Measurements from ENCODE around the gene TREML4.

The TREML4 gene

GRCh38 chr6:41272591-41273240 lies 44.6 kb downstream of the TREML4 start:
- H3K4me3 ChIP-seq (ENCODE audit: low read length), result no peak overlapping the region
- no peak for DNase-seq (ENCODE audit: low read depth)
- TF ChIP-seq CTCF (IDR thresholded peaks at IDR 0.05; ENCODE audit: insufficient read depth, low read depth, low read length, missing control alignments), result no peak

- no peak for DNase-seq (ENCODE audit: low read depth)
- no peak for TF ChIP-seq CTCF (IDR thresholded peaks at IDR 0.05; ENCODE audit: insufficient read depth, low read depth, low read length, missing control alignments)
- H3K4me3 ChIP-seq (ENCODE audit: low read length), result no peak overlapping the region
These were observed 45.6 kb downstream of the TREML4 start for GRCh38 chr6:41273714-41274113.

GRCh38 chr6:41274256-41274655 lies 46.1 kb downstream of the TREML4 start:
- H3K4me3 ChIP-seq (ENCODE audit: low read length), result no peak overlapping the region
- no peak for TF ChIP-seq CTCF (IDR thresholded peaks at IDR 0.05; ENCODE audit: insufficient read depth, low read depth, low read length, missing control alignments)
- DNase-seq (ENCODE audit: low read depth), result no peak

- TF ChIP-seq CTCF (IDR thresholded peaks at IDR 0.05; ENCODE audit: insufficient read depth, low read depth, low read length, missing control alignments), result no peak
- DNase-seq (ENCODE audit: low read depth), result no peak
- H3K4me3 ChIP-seq (ENCODE audit: low read length), result no peak overlapping the region
These were observed 47.3 kb downstream of the TREML4 start for GRCh38 chr6:41275489-41275888.

- TF ChIP-seq CTCF (IDR thresholded peaks at IDR 0.05; ENCODE audit: insufficient read depth, low read depth, low read length, missing control alignments), result no peak
- H3K4me3 ChIP-seq (ENCODE audit: low read length), result no peak overlapping the region
- DNase-seq (ENCODE audit: low read depth), result no peak
These were observed 49.5 kb downstream of the TREML4 start for GRCh38 chr6:41277605-41278004.

- peak; percentile 72 for DNase-seq (ENCODE audit: low read depth)
- no peak overlapping the region for H3K4me3 ChIP-seq (ENCODE audit: low read length)
- peak; percentile 55 for TF ChIP-seq CTCF (IDR thresholded peaks at IDR 0.05; ENCODE audit: insufficient read depth, low read depth, low read length, missing control alignments)
These were observed 50.7 kb downstream of the TREML4 start for GRCh38 chr6:41278699-41279405.

Data from epithelial cell of esophagus (primary cell).